Measurements from ENCODE around the gene SBF1.

GRCh38 chr22:50420581-50420980, 54.3 kb downstream of the SBF1 start:
- TF ChIP-seq EP300 (IDR thresholded peaks at IDR 0.05; ENCODE audit: borderline replicate concordance in 1 of 2, low read depth in 1 of 2, low read length in 1 of 2) (no peak), CTCF (IDR thresholded peaks at IDR 0.05) (no peak), SMC3 (IDR thresholded peaks at IDR 0.05; ENCODE audit: low read depth, low read length) (no peak), RXRA (IDR thresholded peaks at IDR 0.05; ENCODE audit: borderline replicate concordance, low read depth) (no peak), EZH2phosphoT487 (IDR thresholded peaks at IDR 0.05; ENCODE audit: borderline replicate concordance, low read depth) (no peak), MEF2A (IDR thresholded peaks at IDR 0.05; ENCODE audit: borderline replicate concordance, low read depth) (no peak), MAX (IDR thresholded peaks at IDR 0.05; ENCODE audit: low read depth) (no peak), NRF1 (IDR thresholded peaks at IDR 0.05; ENCODE audit: low read depth, low read length) (no peak), USF2 (IDR thresholded peaks at IDR 0.05; ENCODE audit: borderline replicate concordance, low read depth, low read length) (no peak), FOXJ3 (CRISPR knock-in tag; IDR thresholded peaks at IDR 0.05) (no peak), REST (IDR thresholded peaks at IDR 0.05; ENCODE audit: low read depth, low read length) (no peak), TAF1 (IDR thresholded peaks at IDR 0.05; ENCODE audit: borderline replicate concordance, low read depth, low read length) (no peak)

Data from SK-N-SH (cell line).